H9 (cell line): ENCODE measurements around the gene NAALADL1. TPM values are rescaled to one million over a fixed set of nuclear protein-coding genes. Genes with fewer than 3 reads are reported as not detected.

Experiments used
- DNase-seq: peaks from one replicate; pipeline ENCODE4 v3.0.0-alpha.2; 2017
- H2AFZ ChIP-seq: one replicate; pipeline ENCODE4 v1.6.1; 2013; ENCODE audit warnings: mild to moderate bottlenecking, low read length, control low read depth, moderate library complexity
- H2AK5ac ChIP-seq: 2 replicates; pipeline ENCODE4 v1.6.1; 2013; ENCODE audit warnings: low read length, control low read depth, mixed read lengths; ENCODE audit not compliant: insufficient read length
- H2BK120ac ChIP-seq: one replicate; pipeline ENCODE4 v1.6.1; 2013; ENCODE audit warnings: low read depth, mild to moderate bottlenecking, low read length, control low read depth, inconsistent platforms; ENCODE audit not compliant: poor library complexity, severe bottlenecking
- H2BK12ac ChIP-seq: 2 replicates; pipeline ENCODE4 v1.6.1; 2013; ENCODE audit warnings: low read length, control low read depth, mixed read lengths, low read depth; ENCODE audit not compliant: insufficient read length
- H2BK15ac ChIP-seq: 2 replicates; pipeline ENCODE4 v1.6.1; 2013; ENCODE audit warnings: low read depth, low read length, control low read depth
- H2BK20ac ChIP-seq: one replicate; pipeline ENCODE4 v1.6.1; 2013; ENCODE audit warnings: low read depth, mild to moderate bottlenecking, low read length, control low read depth, inconsistent platforms; ENCODE audit not compliant: poor library complexity, severe bottlenecking
- H2BK5ac ChIP-seq: 2 replicates; pipeline ENCODE4 v1.6.1; 2013; ENCODE audit warnings: low read length, control low read depth, mixed read lengths; ENCODE audit not compliant: insufficient read length
- H3K14ac ChIP-seq: 2 replicates; pipeline ENCODE4 v1.6.1; 2013; ENCODE audit warnings: low read length, control low read depth; ENCODE audit not compliant: insufficient read depth
- H3K18ac ChIP-seq: 2 replicates; pipeline ENCODE4 v1.6.1; 2013; ENCODE audit warnings: low read depth, mild to moderate bottlenecking, mixed read lengths, low read length, control low read depth; ENCODE audit not compliant: insufficient read length
- H3K23ac ChIP-seq: 2 replicates; pipeline ENCODE4 v1.6.1; 2013; ENCODE audit warnings: low read length, control low read depth, mixed read lengths, low read depth; ENCODE audit not compliant: insufficient read length
- H3K23me2 ChIP-seq: 2 replicates; pipeline ENCODE4 v1.6.1; 2013; ENCODE audit warnings: low read depth, mild to moderate bottlenecking, mixed read lengths, low read length, control low read depth; ENCODE audit not compliant: insufficient read length, poor library complexity, severe bottlenecking
- H3K27ac ChIP-seq: 2 replicates; pipeline ENCODE4 v1.5.1; 2013; ENCODE audit warnings: low read length, control low read depth, mixed read lengths, low read depth; ENCODE audit not compliant: insufficient read length
- H3K27me3 ChIP-seq: 2 replicates; pipeline ENCODE4 v1.6.1; 2013; ENCODE audit warnings: low read length, control low read depth, inconsistent platforms; ENCODE audit not compliant: insufficient read depth
- H3K4ac ChIP-seq: 2 replicates; pipeline ENCODE4 v1.6.1; 2013; ENCODE audit warnings: low read depth, mild to moderate bottlenecking, control low read depth, inconsistent platforms, low read length, moderate library complexity
- H3K4me1 ChIP-seq: 2 replicates; pipeline ENCODE4 v1.6.1; 2013; ENCODE audit warnings: low read length, control low read depth, inconsistent platforms; ENCODE audit not compliant: insufficient read depth
- H3K4me2 ChIP-seq: 2 replicates; pipeline ENCODE4 v1.6.1; 2013; ENCODE audit warnings: low read length, control low read depth, mixed read lengths; ENCODE audit not compliant: insufficient read length, insufficient read depth
- H3K56ac ChIP-seq: 2 replicates; pipeline ENCODE4 v1.6.1; 2013; ENCODE audit warnings: low read depth, mild to moderate bottlenecking, mixed read lengths, low read length, control low read depth; ENCODE audit not compliant: insufficient read length
- H3K79me1 ChIP-seq: 2 replicates; pipeline ENCODE4 v1.6.1; 2013; ENCODE audit warnings: low read depth, mild to moderate bottlenecking, moderate library complexity, low read length, control low read depth, inconsistent platforms; ENCODE audit not compliant: insufficient read depth, poor library complexity, severe bottlenecking
- H3K79me2 ChIP-seq: 2 replicates; pipeline ENCODE4 v1.6.1; 2013; ENCODE audit warnings: low read length, control low read depth, inconsistent platforms; ENCODE audit not compliant: insufficient read depth
- H3K9ac ChIP-seq: 2 replicates; pipeline ENCODE4 v1.6.1; 2013; ENCODE audit warnings: low read length, control low read depth, mixed read lengths; ENCODE audit not compliant: insufficient read length; ENCODE audit errors: extremely low read depth
- H3K9me3 ChIP-seq: one replicate; pipeline ENCODE4 v1.6.1; 2013; ENCODE audit warnings: low read depth, low read length, inconsistent platforms; ENCODE audit not compliant: control insufficient read depth
- H3T11ph ChIP-seq: one replicate; pipeline ENCODE4 v1.6.1; 2013; ENCODE audit warnings: mild to moderate bottlenecking, low read length, control low read depth, inconsistent platforms
- H4K20me1 ChIP-seq: one replicate; pipeline ENCODE4 v1.6.1; 2013; ENCODE audit not compliant: control insufficient read depth, insufficient read length, insufficient read depth
- H4K5ac ChIP-seq: 2 replicates; pipeline ENCODE4 v1.6.1; 2013; ENCODE audit warnings: low read depth, mild to moderate bottlenecking, mixed read lengths, low read length, control low read depth; ENCODE audit not compliant: insufficient read length
- H4K8ac ChIP-seq: replicated peaks from 2 replicates; pipeline ENCODE4 v1.6.1; 2013; ENCODE audit warnings: low read length, control low read depth, mixed read lengths, low read depth; ENCODE audit not compliant: insufficient read length
- H4K91ac ChIP-seq: 2 replicates; pipeline ENCODE4 v1.6.1; 2013; ENCODE audit warnings: low read depth, mild to moderate bottlenecking, moderate library complexity, mixed read lengths, low read length, control low read depth; ENCODE audit not compliant: insufficient read length
- H3K27ac Mint-ChIP-seq, 3 experiments: 2 replicates in 2 of 3; 3 replicates in 1 of 3; pipeline ENCODE4 v1.8.0; 2020 to 2021; ENCODE audit warnings: mixed read lengths in 3 of 3, mild to moderate bottlenecking in 1 of 3, moderate library complexity in 1 of 3
- H3K27me3 Mint-ChIP-seq: 2 replicates; pipeline ENCODE4 v1.8.0; 2021; ENCODE audit warnings: low read depth, mild to moderate bottlenecking, moderate library complexity, mixed read lengths
- H3K36me3 Mint-ChIP-seq, 3 experiments: 2 replicates in 2 of 3; 3 replicates in 1 of 3; pipeline ENCODE4 v1.8.0; 2020 to 2021; ENCODE audit warnings: low read depth in 3 of 3, mixed read lengths in 3 of 3; ENCODE audit not compliant: insufficient read depth in 1 of 3
- H3K4me1 Mint-ChIP-seq, 2 experiments: 2 replicates each; pipeline ENCODE4 v1.8.0; 2020; ENCODE audit warnings: mixed read lengths in 2 of 2
- H3K4me3 Mint-ChIP-seq, 2 experiments: 2 replicates in 1 of 2; 3 replicates in 1 of 2; pipeline ENCODE4 v1.8.0; 2020 to 2021; ENCODE audit warnings: mild to moderate bottlenecking in 2 of 2, mixed read lengths in 2 of 2, moderate library complexity in 1 of 2
- H3K9me3 Mint-ChIP-seq, 2 experiments: 2 replicates in 1 of 2; 3 replicates in 1 of 2; pipeline ENCODE4 v1.8.0; 2020; ENCODE audit warnings: mild to moderate bottlenecking in 2 of 2, mixed read lengths in 2 of 2, moderate library complexity in 1 of 2
- CTCF ChIP-seq: fragments of 200-600 bp; sonication (generic); conservative IDR thresholded peaks from 3 replicates; pipeline ENCODE4 v1.8.0; 2021; ENCODE audit warnings: antibody characterized with exemption, mild to moderate bottlenecking
- WGBS: extraction: QIAGEN DNeasy Blood & Tissue Kit; methylation state at CpG from one replicate; pipeline ENCODE4 v1.1.7; 2013; ENCODE audit warnings: missing lambda C conversion rate, low lambda C conversion rate, mixed read lengths; ENCODE audit not compliant: insufficient read length; ENCODE audit errors: extremely low coverage; 5-methylcytosine and 5-hydroxymethylcytosine counted together
- total RNA-seq: library from RNA; stranded (reverse); gene quantifications from 2 replicates; pipeline ENCODE4 v1.2.1, GENCODE V29; 2021

Gene NAALADL1
- total RNA-seq, 1 experiment from 2014 or later: 1.0 TPM

GRCh38 chr11:65008873-65009272 lies 49.5 kb downstream of the NAALADL1 start:
- no peak overlapping the region for H4K8ac ChIP-seq

More at GRCh38 chr11:65008873-65009272, 49.5 kb downstream of the NAALADL1 start:
- H2BK120ac ChIP-seq: no peak overlapping the region
- H3K79me2 ChIP-seq: no peaks in the 10 kb centered on the region
- H2BK15ac ChIP-seq: no peak overlapping the region
- Mint-ChIP-seq H3K4me1 (peaks cover 5 to 6% of the 10 kb centered on the region in 2 experiments), H3K36me3 (no peaks in the 10 kb centered on the region), H3K27ac (no peak overlapping the region), H3K27me3 (no peaks in the 10 kb centered on the region; the same call in 1 of the 2 replicates), H3K4me3 (no peak overlapping the region), H3K9me3 (no peaks in the 10 kb centered on the region)
- H3K27me3 ChIP-seq: no peaks in the 10 kb centered on the region
- no peak overlapping the region for H2BK20ac ChIP-seq
- no peak overlapping the region for H3K23ac ChIP-seq
- H3K14ac ChIP-seq: no peak overlapping the region
- H2BK12ac ChIP-seq: no peak overlapping the region
- no peak overlapping the region for H2BK5ac ChIP-seq
- no peak for TF ChIP-seq CTCF
- no peak overlapping the region for H3K18ac ChIP-seq
- no peaks in the 10 kb centered on the region for H3K9me3 ChIP-seq
- no peak overlapping the region for H3K4me2 ChIP-seq
- H3K4ac ChIP-seq: no peak overlapping the region
- no peak overlapping the region for H4K5ac ChIP-seq
- DNase-seq: no peak
- no peak overlapping the region for H3T11ph ChIP-seq
- no peak overlapping the region for H3K27ac ChIP-seq
- H4K20me1 ChIP-seq: no peaks in the 10 kb centered on the region
- H2AK5ac ChIP-seq: no peak overlapping the region
- no CpG with 5 or more reads among the region's 2 CpGs for WGBS
- H3K56ac ChIP-seq: no peak overlapping the region
- no peak overlapping the region for H4K91ac ChIP-seq
- no peak overlapping the region for H3K9ac ChIP-seq
- H3K23me2 ChIP-seq: peaks cover 3% of the 10 kb centered on the region
- H3K79me1 ChIP-seq: no peaks in the 10 kb centered on the region
- no peak overlapping the region for H2AFZ ChIP-seq
- H3K4me1 ChIP-seq: no peaks in the 10 kb centered on the region
